ENCODE data around the gene POC1B. TPM values are rescaled to one million over a fixed set of nuclear protein-coding genes. Genes with fewer than 3 reads are reported as not detected.

POC1B gene
- total and polyA plus RNA-seq, 12 donors: 3.3 to 18.5 (median 11.8) TPM

GRCh38 chr12:89544681-89545184 is 18.9 kb upstream of the POC1B start:
- peaks cover 0 to 14% of the 10 kb centered on the region in 2 donors for H3K4me1 ChIP-seq (replicated peaks in 1 of 2)
- no peaks in the 10 kb centered on the region for H3K9me3 ChIP-seq (replicated peaks in 1 of 3)
- TF ChIP-seq CTCF (IDR thresholded peaks at IDR 0.05): no peak
- no peak for TF ChIP-seq POLR2A (IDR thresholded peaks at IDR 0.05)
- DNase-seq: peak; percentile 45 to 81 (median 63)
- no peaks in the 10 kb centered on the region for H3K36me3 ChIP-seq (replicated peaks in 1 of 2)
- intact Hi-C loops (cut with DNase I): loop anchor here in 1 of 2 donors (10.0 kb wide), 3 partner anchors 170 to 1410 kb away; partner anchors contain the start of gene CCER1
- H3K4me3 ChIP-seq: no peak overlapping the region
- no peak overlapping the region for H3K27ac ChIP-seq
- H3K27me3 ChIP-seq: no peaks in the 10 kb centered on the region
- 32 to 39% (median 35%) methylated on average over 6 of the region's 6 CpGs for WGBS, 4 donors

GRCh38 chr12:89544022-89544421 is 18.2 kb upstream of the POC1B start:
- intact Hi-C loops (cut with DNase I): loop anchor here in 1 of 2 donors (10.0 kb wide), 3 partner anchors 171 to 1411 kb away; partner anchors contain the start of gene CCER1
- Histone ChIP-seq H3K27ac (no peak overlapping the region), H3K4me1 (replicated peaks in 1 of 2) (peaks cover 0 to 14% of the 10 kb centered on the region in 2 donors), H3K27me3 (no peaks in the 10 kb centered on the region), H3K36me3 (replicated peaks in 1 of 2) (no peaks in the 10 kb centered on the region), H3K9me3 (replicated peaks in 1 of 3) (no peaks in the 10 kb centered on the region), H3K4me3 (no peak overlapping the region)
- no peak for TF ChIP-seq CTCF (IDR thresholded peaks at IDR 0.05)
- no peak for TF ChIP-seq POLR2A (IDR thresholded peaks at IDR 0.05)
- WGBS, 4 donors: 72 to 92% (median 75%) methylated on average over 1 of the region's 1 CpG
- no peak for DNase-seq

GRCh38 chr12:89542912-89543592 is 17.2 kb upstream of the POC1B start:
- 8 to 15% (median 11%) methylated on average over 6 of the region's 6 CpGs for WGBS, 4 donors
- intact Hi-C loops (cut with DNase I): loop anchor here in 1 of 2 donors (10.0 kb wide), 3 partner anchors 172 to 1412 kb away; partner anchors contain the start of gene CCER1

More at GRCh38 chr12:89542912-89543592, 17.2 kb upstream of the POC1B start:
- TF ChIP-seq POLR2A (IDR thresholded peaks at IDR 0.05) (no peak), CTCF (IDR thresholded peaks at IDR 0.05) (peak; percentile 79 to 91 (median 84))
- H3K27ac ChIP-seq: no peak overlapping the region
- H3K9me3 ChIP-seq (replicated peaks in 1 of 3): no peaks in the 10 kb centered on the region
- peaks cover 0 to 14% of the 10 kb centered on the region in 2 donors for H3K4me1 ChIP-seq (replicated peaks in 1 of 2)
- peak; percentile 71 to 90 (median 78) for DNase-seq
- no peak overlapping the region for H3K4me3 ChIP-seq
- H3K27me3 ChIP-seq: no peaks in the 10 kb centered on the region
- no peaks in the 10 kb centered on the region for H3K36me3 ChIP-seq (replicated peaks in 1 of 2)
